RPMI7951 (cell line): ENCODE data around the gene SCAMP2. TPM values are rescaled to one million over a fixed set of nuclear protein-coding genes. Genes with fewer than 3 reads are reported as not detected.

Experiments
- DNase-seq: peaks from one replicate; pipeline ENCODE4 v3.0.0-alpha.2; 2012; ENCODE audit warnings: low read depth
- total RNA-seq: library from RNA; depleted of rRNA; stranded (reverse); fragments of >200 nt; shearing (Covaris generic); gene quantifications from 2 replicates; pipeline ENCODE4 v1.2.3, GENCODE V29; 2014

SCAMP2 gene
- total RNA-seq, 1 experiment from 2014 or later, result 31.4 TPM

DNA sequence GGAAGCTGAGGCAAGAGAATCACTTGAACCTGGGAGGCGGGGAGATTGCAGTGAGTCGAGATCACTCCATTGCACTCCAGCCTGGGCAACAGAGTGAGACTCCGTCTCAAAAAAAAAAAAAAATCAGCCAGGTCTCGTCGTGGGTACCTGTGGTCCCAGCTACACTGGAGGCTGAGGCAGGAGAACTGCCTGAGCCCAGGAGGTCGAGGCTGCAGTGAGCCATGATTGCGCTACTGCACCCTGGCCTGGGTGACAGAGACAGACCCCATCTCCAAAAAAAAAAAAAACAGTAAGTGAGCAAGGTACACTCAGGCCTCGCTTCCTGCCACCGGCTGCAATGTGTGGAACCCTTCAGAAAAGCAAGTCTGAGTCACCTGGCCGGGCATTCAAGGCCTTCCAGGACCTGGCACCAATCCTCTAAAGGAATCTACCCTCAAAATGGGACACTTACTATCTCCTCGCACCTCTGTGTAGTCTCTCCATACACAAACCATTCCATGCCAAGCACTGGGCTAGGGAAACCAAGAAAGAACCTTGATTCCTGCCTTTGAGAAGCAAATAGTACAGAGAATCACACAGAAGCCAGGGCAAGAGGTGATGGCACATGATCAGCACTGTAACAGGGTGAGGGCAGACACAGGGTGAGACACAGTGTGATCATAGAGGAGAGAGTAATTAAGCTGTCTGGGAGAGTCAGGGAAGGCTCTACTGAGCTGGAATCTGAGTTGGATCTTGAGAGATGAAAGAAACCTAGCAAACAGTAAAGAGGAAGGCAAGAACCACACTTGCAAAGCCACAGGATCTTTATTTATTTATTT, 9.7 kb downstream of the SCAMP2 start:
- peak; percentile 15 for DNase-seq

DNA sequence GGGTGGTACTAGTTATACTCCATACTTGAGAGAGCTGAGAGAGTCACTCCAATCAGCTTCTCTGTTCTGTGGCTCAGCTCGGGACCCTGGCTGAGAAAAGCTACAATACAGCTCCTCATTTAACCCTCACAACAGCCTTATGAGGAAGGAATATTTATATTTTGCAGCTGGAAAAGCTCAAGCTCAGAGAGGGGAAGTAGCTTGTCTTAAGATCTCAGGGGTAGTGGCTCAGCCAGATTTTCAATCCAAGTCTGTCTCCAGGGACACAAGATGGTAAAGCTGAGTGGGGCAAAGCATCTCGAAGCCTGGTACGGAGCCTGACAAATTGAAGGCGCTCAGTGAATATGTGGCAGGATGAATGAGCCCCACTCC, 14.8 kb downstream of the SCAMP2 start:
- DNase-seq, result no peak

DNA sequence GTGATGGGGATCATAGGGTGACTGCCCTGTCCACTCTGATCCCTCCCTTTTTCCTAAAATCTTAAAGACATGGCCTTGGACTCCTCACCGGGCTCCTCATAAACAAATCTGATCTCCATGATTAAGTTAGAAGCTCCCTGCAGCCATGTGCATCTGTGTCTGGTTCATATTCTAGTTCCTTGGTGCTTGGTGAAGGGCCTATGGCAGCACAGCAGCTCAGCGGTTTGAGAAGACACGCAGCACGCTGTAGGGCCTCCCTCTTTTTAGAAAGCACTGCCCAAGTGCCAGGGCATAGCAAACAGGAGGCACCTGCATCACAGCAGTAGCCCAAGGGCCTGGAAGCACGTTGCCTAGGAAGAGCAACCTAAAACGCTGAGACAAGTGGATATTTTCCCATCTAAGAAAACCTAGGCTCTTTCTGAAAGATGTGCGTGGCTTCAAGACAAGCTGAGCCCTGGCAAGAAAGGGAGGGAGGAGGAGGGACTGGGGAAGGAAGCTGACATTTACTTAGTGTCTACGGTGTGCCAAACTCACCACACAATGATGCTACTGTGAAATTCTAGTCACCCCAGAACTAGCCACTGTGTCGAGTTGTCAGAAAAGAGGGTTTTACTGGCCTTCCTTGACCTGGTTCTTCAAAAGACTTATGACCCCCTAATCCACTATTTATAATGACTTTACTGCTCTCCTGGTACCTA, 15.3 kb downstream of the SCAMP2 start:
- no peak for DNase-seq

DNA sequence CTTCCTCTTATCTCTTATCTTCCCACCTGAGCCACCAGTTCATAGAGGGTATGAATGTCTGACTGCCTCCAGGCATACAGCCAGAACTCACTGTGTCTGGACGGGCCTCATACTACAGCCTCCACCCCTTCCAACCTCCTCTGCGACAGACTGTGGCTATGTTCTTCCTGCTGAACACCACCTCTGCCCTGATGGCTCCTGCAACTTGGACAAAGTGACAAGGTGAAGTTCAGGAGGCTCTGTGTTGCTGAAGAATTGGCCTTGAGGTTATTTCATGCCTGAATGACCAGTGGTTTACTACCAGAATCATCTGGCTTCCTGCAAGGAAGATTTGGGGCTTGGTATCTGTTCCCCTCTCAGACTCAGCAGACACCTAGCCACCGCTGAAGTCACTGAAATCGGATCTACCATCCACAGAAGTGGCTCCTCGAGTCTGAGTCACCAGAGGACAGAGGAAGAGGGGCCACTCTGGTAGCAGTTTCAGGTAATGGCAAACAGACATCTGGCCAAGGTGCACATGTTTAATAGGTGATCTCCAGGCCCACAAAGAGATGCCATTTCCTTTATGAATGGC, 16.0 kb downstream of the SCAMP2 start:
- DNase-seq, result no peak

DNA sequence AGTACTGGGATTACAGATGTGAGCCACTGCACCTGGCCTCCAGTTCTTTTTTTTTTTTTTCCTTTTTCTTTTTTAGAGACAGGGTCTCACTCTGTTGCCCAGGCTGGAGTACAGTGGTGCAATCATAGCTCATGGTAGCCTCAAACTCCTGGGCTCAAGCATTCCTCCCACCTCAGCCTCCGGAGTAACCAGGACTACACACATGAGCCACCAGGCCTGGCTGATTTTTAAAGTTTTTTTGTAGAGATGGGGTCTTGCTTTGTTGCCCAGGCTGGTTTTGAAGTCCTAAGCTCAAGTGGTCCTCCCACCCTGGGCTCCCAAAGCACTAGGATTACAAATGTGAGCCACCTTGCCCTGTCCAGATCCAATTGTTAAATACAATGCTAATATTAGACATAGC, 16.6 kb downstream of the SCAMP2 start:
- no peak for DNase-seq

DNA sequence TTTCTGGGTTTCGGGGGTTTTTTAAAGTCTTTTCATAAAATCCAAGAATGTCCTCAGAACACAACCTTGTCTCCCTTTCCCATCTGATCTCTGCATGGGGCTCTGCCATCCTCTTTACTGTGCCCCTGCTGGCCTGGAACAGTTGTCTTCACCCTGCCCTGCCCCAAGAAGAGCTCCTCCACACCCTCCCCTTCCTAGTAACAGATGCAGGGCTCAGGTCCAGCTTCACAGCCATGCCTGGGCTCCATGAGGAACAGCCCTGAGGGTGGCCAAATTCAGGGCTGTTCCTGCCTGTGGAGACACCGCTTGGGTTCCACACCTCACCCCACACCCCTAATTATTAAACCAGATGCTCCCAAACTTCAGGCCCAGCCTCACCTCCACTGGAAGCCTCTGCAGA, 17.3 kb downstream of the SCAMP2 start:
- no peak for DNase-seq

DNA sequence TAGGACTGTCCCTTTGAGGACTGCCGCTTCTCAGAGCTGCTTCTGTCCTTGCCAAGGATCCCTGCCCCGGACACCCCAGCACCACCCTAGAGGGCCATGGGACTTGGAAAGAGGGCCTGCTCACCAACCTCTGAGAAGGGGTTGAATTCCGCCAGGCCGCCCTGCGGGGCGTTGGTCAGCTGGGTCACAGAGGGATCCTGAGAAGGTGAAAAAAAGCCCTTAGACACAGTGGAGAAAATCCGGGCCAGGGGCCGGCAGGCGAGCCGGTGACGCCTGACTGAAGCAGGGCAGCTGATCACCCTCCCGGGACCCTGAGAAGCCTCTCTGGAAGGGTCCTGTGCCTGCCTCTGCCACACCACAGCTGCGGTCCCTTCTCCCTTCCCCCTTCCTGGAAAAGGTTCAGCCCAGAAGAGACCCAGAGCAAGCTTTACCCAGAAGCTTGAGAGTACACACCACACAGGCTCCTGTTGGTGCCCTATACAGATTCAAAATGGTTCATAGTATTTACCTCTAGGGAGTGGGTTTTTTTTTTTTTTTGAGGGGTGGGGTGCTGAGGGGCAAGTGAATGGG, 18.6 kb downstream of the SCAMP2 start:
- DNase-seq, result no peak

DNA sequence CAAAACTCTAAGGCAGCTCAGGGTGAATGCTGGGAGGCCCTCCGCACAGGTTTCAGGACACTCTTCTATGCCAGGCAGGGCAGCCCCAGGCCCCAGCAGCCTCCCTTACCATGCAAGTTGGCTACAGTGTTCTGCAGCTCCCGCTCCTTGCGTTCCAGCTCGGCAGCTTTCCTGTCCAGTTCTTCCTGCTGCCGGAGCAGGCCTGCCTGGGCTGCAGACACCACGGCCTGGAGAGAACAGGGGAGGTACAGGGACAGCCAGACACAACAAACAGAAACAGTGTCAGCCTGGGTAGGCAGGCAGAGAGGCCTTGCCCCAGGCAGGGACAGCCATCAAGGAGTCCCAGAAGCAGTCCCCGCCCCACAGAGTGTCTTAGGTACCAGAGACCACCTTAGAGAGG, 21.2 kb downstream of the SCAMP2 start:
- DNase-seq, result no peak

DNA sequence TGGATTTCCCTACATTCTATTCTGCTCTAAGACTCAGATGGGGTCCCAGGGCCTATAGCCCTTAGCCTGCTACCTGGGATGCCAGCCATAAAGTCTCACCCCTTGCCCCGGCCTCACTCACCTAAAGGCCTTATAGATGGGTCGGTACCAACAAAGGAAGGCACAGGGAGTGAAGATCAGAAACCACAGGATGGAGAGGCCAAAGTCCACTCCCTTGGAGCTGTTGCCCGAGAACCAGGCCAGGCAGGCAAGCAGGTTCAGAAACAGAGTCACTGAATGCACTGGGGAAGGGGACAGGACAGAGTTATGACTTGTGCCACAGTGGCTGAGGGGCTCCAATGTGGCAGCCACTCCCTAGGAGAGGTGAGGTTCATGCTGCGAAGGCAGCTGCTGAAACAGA, 22.8 kb downstream of the SCAMP2 start:
- DNase-seq, result no peak

DNA sequence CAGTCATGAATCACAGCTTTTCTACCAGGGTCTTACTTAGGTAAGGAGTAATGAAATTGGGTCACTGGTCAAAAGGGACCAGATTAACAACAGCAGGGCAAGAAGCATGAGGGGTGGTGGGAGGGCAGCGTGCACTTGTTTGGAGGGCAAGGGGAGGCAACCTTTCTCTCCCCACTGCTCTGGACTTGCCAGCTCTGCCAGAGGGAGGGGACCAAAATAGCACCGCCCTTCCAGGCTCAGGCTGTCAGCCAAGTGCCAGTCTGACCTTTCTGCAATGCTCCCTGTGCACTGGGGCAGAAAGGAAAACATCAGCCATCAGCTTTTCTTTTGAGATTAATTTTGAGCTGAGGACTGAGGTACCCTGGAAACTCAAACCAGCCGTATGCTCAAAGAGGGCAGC, 25.7 kb downstream of the SCAMP2 start:
- DNase-seq, result no peak

DNA sequence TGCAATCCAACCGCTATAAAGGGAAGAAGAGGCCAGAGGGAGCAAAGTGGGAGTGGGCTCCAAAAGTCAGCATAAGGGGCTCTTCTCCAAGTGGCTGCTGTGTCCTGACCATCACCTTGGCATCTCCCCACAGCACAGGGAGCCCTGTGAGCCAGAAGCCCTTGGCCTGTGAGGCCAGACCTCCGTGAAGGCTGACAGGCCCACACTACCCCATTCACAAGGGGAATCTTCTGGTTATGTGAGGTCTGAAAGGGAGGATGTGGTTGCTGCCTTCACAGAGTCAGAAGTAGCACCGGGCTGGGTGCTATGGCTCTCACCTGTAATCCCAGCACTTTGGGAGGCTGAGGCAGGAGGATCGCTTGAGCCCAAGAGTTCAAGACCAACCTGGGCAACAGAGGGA, 27.6 kb downstream of the SCAMP2 start:
- DNase-seq, result no peak

DNA sequence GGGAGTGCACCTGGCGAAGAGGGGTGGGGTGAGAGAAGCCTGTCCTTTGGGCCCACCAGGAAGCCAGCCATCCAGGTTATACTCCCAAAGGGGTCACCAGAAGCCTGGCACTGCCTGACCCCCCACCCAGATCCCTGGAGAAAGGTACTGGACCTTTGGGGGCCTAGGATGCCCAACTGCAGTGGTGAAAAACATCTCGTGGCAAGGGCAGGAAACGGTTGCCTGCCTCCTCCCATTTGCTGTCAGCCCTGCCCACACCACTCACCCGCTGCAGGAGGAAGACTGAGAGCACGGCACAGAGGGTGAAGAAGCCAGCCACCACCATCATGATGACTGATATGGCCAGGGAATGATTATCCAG, 28.0 kb downstream of the SCAMP2 start:
- DNase-seq, result no peak

DNA sequence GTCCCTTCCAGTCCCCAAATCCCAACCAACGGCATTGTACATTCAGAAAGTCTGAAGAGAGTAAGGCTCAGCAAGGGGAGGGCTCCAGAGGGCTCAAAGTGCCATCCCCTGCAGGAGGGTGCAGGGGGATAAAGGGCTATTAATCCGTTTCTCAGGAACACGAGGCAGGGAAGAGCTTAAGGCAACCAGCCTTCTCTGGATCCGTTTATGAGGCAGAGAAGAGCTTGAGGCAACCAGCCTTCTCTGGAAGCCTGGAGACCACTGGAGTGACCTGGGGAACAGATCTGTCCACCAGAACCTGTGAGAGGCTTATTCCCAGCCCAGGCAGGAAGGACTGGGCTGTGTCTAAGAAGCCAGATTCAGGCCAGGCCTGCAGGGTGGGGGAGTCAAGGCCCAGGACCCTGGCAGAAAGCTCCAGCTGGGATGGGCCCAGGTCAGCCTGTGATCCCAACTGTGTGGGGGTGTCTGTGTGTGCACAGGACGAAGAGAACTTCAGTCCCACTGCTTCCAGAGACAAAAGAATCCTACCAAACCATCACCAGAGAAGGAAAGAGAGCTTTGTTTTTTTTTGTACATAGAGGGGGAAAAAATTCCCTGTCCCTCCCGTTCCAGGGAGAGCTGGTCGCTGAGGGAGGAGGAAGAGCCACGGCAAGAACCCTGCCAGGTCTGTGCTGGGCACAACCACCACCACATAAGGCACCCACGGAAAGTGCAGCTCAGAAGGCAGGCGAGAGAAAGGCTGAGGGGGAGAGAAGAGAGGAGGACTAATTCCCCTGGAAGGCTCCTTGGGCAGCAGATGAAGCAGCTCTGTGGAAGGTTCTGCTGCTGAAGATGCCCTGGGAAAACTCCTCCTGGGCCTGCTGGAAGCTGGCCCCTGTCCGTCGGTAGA, 28.6 kb downstream of the SCAMP2 start:
- DNase-seq, result no peak

DNA sequence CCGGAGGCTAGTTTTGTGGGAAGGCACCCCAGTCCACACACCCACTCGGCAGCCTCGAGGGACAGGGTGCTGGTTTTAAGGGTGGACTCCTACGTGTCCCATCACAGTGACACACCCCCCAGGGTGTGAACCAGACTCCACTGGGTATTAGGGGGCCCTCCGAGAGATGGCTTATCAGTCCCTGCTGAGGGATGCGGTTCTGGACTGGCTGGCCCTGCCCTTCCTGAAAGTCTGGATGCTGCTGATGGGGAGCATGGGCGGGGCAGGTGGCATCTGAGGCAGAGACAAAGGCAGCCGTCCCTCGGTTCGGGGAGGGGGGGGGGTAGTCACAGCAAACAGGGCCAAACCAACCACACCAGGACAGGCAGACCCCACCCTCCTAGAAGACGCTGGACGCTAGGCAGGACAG, 29.3 kb downstream of the SCAMP2 start:
- DNase-seq, result no peak

DNA sequence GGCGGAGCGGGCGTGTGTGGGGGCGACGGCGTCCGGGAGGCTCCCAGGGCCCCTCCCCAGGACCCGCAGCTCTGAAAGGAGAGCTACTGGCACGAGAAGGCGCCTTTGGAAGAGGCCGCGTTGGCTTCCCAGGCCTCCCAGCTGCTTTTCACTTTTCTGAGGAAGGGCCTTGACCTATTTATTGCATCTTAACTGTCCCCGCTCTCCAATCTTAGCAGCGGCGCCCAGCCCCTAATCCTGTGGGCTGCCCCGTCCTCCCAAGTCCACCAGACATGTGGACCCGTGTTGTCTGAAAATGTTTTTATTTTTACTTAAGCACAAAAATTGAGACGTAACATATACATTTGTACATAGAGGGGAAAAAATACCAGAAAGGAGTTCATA, 29.7 kb downstream of the SCAMP2 start:
- no peak for DNase-seq

DNA sequence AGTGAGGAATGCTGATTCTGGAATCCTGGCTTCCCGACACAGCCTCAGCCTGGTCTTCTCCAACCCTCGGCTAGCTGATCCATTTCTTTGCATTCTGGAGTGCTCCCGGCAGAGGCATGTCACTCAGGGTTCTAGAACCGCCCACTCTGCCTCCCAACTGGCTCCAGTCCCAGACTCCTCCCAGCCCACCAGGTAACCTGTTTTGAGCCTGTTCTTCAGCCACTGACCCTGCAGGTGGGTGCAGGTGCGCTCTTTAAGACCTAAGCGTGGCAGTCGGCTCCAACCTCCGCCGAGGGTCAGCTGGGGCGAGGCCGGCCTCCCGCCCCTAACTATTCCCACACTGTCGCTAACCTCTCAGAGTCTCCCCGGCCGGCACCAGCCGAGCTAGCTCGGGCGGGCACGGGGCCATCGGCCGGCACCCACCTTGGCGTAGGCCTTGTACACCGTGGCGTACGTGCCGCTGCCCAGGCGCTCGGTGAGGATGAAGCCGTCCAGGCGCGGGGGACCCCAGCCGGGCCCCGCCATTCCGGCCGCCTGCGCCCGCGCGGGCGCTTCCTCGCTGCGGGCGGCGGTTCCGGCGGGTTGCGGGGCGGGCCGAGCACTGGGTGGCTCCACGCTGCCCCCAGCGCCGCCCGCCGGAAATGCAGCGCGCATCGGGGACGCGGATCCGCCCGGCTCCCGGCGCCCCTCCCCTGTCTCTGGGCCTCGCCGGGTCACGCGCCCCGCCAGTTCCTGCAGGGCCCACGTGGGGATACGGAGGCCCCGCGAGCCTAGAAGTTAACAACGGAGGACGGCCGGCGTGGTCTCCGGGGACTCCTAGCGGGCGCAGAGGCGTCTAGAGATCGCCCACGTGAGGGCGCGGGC, 30.4 kb downstream of the SCAMP2 start, which contains the start of gene ULK3:
Gene ULK3 (minus strand): TSS at position 576 of the 864 bp plus-strand sequence. CDS start 51 bp downstream, at position 525.
- peak; percentile 87 for DNase-seq

DNA sequence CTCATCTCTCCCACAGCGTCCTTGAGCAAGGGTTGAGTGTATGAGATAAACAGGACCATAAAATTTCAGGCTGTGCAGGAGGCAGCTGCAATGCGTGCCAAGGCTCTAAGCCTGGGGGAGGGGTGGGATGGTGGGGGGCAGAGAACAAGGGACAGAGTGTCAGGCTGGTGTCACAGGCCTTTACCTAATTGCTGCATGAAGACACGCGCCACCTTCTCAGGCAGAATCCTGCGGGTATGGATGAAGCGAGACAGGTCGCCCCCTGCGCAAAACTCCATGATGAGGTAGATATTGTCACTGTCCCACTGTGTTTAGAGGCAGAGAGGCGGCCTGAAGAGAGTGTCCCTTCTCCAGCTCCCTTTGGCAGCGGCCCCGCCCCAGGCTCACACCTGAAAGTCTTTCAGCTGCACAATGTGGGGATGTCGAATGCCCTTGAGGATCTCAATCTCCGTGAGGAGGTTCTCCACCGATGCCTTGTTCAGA, 31.2 kb downstream of the SCAMP2 start:
- DNase-seq, result no peak

DNA sequence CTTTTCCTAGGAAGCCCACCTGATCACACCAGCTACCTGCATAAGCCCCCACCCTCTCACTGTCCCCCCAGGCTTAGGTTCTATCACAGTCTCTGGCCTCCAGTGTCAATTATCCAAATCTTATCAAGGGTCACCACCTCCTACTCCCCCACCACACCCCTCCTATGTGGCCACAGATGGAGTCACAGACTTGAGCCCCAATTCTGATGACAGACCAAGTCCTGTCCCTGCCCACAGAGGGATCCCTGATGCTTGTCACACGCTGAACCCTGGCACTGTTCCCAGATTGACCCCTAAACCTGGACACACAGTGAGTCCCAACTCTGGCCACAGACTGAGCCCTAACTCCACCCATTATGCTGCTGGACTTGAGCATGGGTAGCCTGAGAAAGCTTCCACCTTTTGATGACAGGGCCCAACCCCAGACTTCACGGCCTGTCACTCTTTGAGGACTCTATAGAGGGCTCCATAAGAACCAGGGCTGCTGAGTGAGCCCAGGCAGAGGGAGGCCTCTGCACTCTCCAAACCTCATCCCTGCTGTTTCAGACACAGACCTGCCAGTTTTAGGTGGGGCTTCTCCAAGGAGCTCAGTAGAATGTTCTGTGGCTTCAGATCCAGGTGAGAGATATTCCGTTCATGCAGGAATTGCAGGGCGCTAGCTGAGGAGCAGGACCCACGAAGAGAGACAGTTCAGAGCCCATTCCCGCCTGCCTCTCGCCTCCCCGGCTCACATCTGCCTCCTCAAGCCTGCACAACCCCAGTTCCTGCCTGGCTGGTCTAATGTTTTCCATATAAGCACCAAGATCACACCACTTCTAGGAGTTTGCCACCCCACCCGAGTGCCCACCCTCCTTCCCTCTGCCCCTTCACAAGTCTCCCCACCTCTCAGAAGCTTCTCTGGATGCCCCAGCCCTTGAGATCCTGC, 32.1 kb downstream of the SCAMP2 start:
- DNase-seq, result no peak
